HepG2 (cell line): Measurements from ENCODE around the gene ICAM3. TPM values are rescaled to one million over a fixed set of nuclear protein-coding genes. Genes with fewer than 3 reads are reported as not detected.

Experiments
- EHMT2 ChIP-seq: fragments of 200-600 bp; sonication (generic); IDR thresholded peaks from 2 replicates; pipeline ENCODE4 v1.7.0; 2017; ENCODE audit warnings: antibody characterized with exemption, low read depth, low read length, borderline replicate concordance
- GLI4 ChIP-seq: sonication (generic); formaldehyde crosslinking; IDR thresholded peaks from 2 replicates; pipeline ENCODE4 v1.5.1; 2020; ENCODE audit warnings: missing genetic modification reagents, mild to moderate bottlenecking, moderate library complexity, borderline replicate concordance
- IKZF1 ChIP-seq: fragments of 450-650 bp; IDR thresholded peaks from 2 replicates; pipeline ENCODE4 v1.7.1; 2016
- KAT7 ChIP-seq: IDR thresholded peaks from 2 replicates; pipeline ENCODE4 v1.6.1; 2018; ENCODE audit warnings: borderline replicate concordance, missing compliant biosample characterization
- KLF9 ChIP-seq: IDR thresholded peaks from 2 replicates; pipeline ENCODE4 v1.6.1; 2016; ENCODE audit warnings: low read depth
- MTA3 ChIP-seq: sonication (generic); formaldehyde crosslinking; IDR thresholded peaks from 2 replicates; pipeline ENCODE4 v1.4.0; 2020; ENCODE audit warnings: missing genetic modification reagents
- NKX3-1 ChIP-seq: sonication (generic); formaldehyde crosslinking; IDR thresholded peaks from 2 replicates; pipeline ENCODE4 v1.5.0; 2020; ENCODE audit warnings: missing genetic modification reagents
- NR3C1 ChIP-seq: sonication (generic); formaldehyde crosslinking; IDR thresholded peaks from 2 replicates; pipeline ENCODE4 v1.4.0; 2020; ENCODE audit warnings: missing genetic modification reagents
- RFX3 ChIP-seq: IDR thresholded peaks from 2 replicates; pipeline ENCODE4 v1.6.1; 2016; ENCODE audit warnings: missing biosample characterization, missing genetic modification reagents
- SP4 ChIP-seq: sonication (generic); formaldehyde crosslinking; IDR thresholded peaks from 2 replicates; pipeline ENCODE4 v1.8.1; 2023; ENCODE audit warnings: mild to moderate bottlenecking, missing genetic modification reagents
- SPEN ChIP-seq: sonication (generic); formaldehyde crosslinking; IDR thresholded peaks from 2 replicates; pipeline ENCODE4 v1.5.1; 2020; ENCODE audit warnings: low read depth, mild to moderate bottlenecking, missing genetic modification reagents
- SRSF4 ChIP-seq: fragments of 200-400 bp; formaldehyde crosslinking; IDR thresholded peaks from one replicate; pipeline ENCODE4 v1.6.1; 2018; ENCODE audit warnings: mild to moderate bottlenecking, low read depth, low read length, moderate library complexity; ENCODE audit not compliant: poor library complexity, severe bottlenecking
- TAF1 ChIP-seq: sonication (generic); formaldehyde crosslinking; IDR thresholded peaks from 2 replicates; pipeline ENCODE4 v1.4.0; 2020; ENCODE audit warnings: missing genetic modification reagents
- TEAD2 ChIP-seq: sonication (generic); formaldehyde crosslinking; IDR thresholded peaks from 2 replicates; pipeline ENCODE4 v1.9.0; 2021; ENCODE audit warnings: missing genetic modification reagents
- ZBTB7B ChIP-seq: sonication (generic); formaldehyde crosslinking; IDR thresholded peaks from 2 replicates; pipeline ENCODE4 v1.4.0; 2020; ENCODE audit warnings: missing genetic modification reagents
- ZNF256 ChIP-seq: sonication (generic); formaldehyde crosslinking; conservative IDR thresholded peaks from 2 replicates; pipeline ENCODE4 v1.4.0; 2020; ENCODE audit warnings: missing genetic modification reagents
- ZNF260 ChIP-seq: sonication (generic); formaldehyde crosslinking; IDR thresholded peaks from 2 replicates; pipeline ENCODE4 v1.4.0; 2020; ENCODE audit warnings: missing genetic modification reagents, low read depth, mild to moderate bottlenecking, borderline replicate concordance
- ZNF382 ChIP-seq: sonication (generic); formaldehyde crosslinking; IDR thresholded peaks from 2 replicates; pipeline ENCODE4 v1.5.0; 2020; ENCODE audit warnings: missing genetic modification reagents, mild to moderate bottlenecking, borderline replicate concordance
- ZNF550 ChIP-seq: sonication (generic); formaldehyde crosslinking; IDR thresholded peaks from 2 replicates; pipeline ENCODE4 v1.4.0; 2020; ENCODE audit warnings: mild to moderate bottlenecking, missing genetic modification reagents, borderline replicate concordance
- ZNF564 ChIP-seq: sonication (generic); formaldehyde crosslinking; IDR thresholded peaks from 2 replicates; pipeline ENCODE4 v1.8.1; 2023; ENCODE audit warnings: mild to moderate bottlenecking, missing genetic modification reagents
- ZNF839 ChIP-seq: sonication (generic); formaldehyde crosslinking; IDR thresholded peaks from 2 replicates; pipeline ENCODE4 v1.4.0; 2020; ENCODE audit warnings: missing genetic modification reagents, mild to moderate bottlenecking, borderline replicate concordance
- ZSCAN9 ChIP-seq: IDR thresholded peaks from 2 replicates; pipeline ENCODE4 v1.6.1; 2016; ENCODE audit warnings: borderline replicate concordance
- polyA plus RNA-seq, 8 experiments: library from polyadenylated mRNA; depleted of rRNA in 3 of 8; stranded (reverse) in 7 of 8; unstranded in 1 of 8; fragments of >200 nt; fragmentation: Illumina TruSeq in 4 of 8; extraction: Trizol in 4 of 8; gene quantifications; 2 replicates each; pipeline versions ENCODE4 v1.2.1 to v1.2.3, GENCODE V29; 2011 to 2016; ENCODE audit warnings: low read depth in 4 of 8, missing spikeins in 1 of 8, mixed read lengths in 1 of 8; ENCODE audit not compliant: insufficient read depth in 1 of 8
- total RNA-seq, 5 experiments: library from RNA; depleted of rRNA; stranded (reverse); fragments of >200 nt; fragmentation: Illumina TruSeq; extraction: Trizol; gene quantifications; 2 replicates each; pipeline ENCODE4 v1.2.3, GENCODE V29; 2016; ENCODE audit warnings: low read depth in 1 of 5
- TF ChIP-seq, protein P1 (sequence below): sonication (generic); formaldehyde crosslinking; IDR thresholded peaks from 2 replicates; pipeline ENCODE4 v1.5.0; 2020; ENCODE audit warnings: missing genetic modification reagents
- TF ChIP-seq, protein P2 (sequence below): sonication (generic); formaldehyde crosslinking; IDR thresholded peaks from 2 replicates; pipeline ENCODE4 v1.5.0; 2020; ENCODE audit warnings: missing genetic modification reagents
- TF ChIP-seq, protein P3 (sequence below): sonication (generic); formaldehyde crosslinking; conservative IDR thresholded peaks from 2 replicates; pipeline ENCODE4 v1.4.0; 2020; ENCODE audit warnings: missing genetic modification reagents
- TF ChIP-seq, protein P4 (sequence below): IDR thresholded peaks from 2 replicates; pipeline ENCODE4 v1.6.1; 2012; ENCODE audit warnings: low read depth, low read length, improper control_type of control experiment
- TF ChIP-seq, protein P5 (sequence below): sonication (generic); formaldehyde crosslinking; IDR thresholded peaks from 2 replicates; pipeline ENCODE4 v1.5.1; 2020; ENCODE audit warnings: mild to moderate bottlenecking, missing genetic modification reagents, moderate library complexity

ICAM3 gene
- total and polyA plus RNA-seq, 2 of the 13 experiments (the other 11 are each of a cell fraction or from before 2014, with no cell fraction given) = 14.1 to 21.0 TPM

DNA sequence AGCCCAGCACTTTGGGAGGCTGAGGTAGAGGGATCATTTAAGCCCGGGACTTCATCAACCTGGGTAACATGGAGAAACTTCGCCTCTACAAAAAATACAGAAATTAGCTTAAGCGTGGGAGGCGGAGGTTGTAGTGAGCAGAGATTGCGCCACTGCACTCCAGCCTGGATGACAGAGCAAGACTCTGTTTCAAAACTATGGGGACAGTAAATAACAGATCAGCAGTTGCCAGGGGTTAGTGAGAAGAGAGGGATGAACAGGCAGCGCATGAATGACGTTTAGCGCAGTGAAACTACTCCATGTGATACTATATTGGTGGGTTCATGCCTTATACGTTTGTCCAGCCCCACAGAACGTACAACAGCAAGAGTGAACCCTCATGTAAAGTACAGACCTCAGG lies 7.1 kb upstream of the ICAM3 start (continued):
- TF ChIP-seq KAT7 (no peak), MTA3 (CRISPR knock-in tag) (no peak), NKX3-1 (no peak), ZNF564 (CRISPR knock-in tag) (no peak), ZNF256 (CRISPR knock-in tag) (no peak), ZNF839 (CRISPR knock-in tag) (no peak), GLI4 (CRISPR knock-in tag) (no peak), ZSCAN9 (CRISPR knock-in tag) (no peak), IKZF1 (no peak), SRSF4 (no peak), SPEN (CRISPR knock-in tag) (no peak), NR3C1 (CRISPR knock-in tag) (no peak), ZNF550 (CRISPR knock-in tag) (no peak), KLF9 (CRISPR knock-in tag) (no peak), TAF1 (CRISPR knock-in tag) (no peak), ZBTB7B (CRISPR knock-in tag) (no peak), ZNF382 (CRISPR knock-in tag) (no peak), EHMT2 (no peak), SP4 (no peak), TEAD2 (CRISPR knock-in tag) (no peak), RFX3 (no peak), ZNF260 (CRISPR knock-in tag) (no peak)
- TF ChIP-seq, protein P1, sequence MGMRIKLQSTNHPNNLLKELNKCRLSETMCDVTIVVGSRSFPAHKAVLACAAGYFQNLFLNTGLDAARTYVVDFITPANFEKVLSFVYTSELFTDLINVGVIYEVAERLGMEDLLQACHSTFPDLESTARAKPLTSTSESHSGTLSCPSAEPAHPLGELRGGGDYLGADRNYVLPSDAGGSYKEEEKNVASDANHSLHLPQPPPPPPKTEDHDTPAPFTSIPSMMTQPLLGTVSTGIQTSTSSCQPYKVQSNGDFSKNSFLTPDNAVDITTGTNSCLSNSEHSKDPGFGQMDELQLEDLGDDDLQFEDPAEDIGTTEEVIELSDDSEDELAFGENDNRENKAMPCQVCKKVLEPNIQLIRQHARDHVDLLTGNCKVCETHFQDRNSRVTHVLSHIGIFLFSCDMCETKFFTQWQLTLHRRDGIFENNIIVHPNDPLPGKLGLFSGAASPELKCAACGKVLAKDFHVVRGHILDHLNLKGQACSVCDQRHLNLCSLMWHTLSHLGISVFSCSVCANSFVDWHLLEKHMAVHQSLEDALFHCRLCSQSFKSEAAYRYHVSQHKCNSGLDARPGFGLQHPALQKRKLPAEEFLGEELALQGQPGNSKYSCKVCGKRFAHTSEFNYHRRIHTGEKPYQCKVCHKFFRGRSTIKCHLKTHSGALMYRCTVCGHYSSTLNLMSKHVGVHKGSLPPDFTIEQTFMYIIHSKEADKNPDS = no peak
- TF ChIP-seq, protein P2, sequence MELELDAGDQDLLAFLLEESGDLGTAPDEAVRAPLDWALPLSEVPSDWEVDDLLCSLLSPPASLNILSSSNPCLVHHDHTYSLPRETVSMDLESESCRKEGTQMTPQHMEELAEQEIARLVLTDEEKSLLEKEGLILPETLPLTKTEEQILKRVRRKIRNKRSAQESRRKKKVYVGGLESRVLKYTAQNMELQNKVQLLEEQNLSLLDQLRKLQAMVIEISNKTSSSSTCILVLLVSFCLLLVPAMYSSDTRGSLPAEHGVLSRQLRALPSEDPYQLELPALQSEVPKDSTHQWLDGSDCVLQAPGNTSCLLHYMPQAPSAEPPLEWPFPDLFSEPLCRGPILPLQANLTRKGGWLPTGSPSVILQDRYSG (CRISPR knock-in tag) = no peak
- TF ChIP-seq, protein P3, sequence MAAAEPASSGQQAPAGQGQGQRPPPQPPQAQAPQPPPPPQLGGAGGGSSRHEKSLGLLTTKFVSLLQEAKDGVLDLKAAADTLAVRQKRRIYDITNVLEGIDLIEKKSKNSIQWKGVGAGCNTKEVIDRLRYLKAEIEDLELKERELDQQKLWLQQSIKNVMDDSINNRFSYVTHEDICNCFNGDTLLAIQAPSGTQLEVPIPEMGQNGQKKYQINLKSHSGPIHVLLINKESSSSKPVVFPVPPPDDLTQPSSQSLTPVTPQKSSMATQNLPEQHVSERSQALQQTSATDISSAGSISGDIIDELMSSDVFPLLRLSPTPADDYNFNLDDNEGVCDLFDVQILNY (CRISPR knock-in tag) = no peak
- TF ChIP-seq, protein P4, sequence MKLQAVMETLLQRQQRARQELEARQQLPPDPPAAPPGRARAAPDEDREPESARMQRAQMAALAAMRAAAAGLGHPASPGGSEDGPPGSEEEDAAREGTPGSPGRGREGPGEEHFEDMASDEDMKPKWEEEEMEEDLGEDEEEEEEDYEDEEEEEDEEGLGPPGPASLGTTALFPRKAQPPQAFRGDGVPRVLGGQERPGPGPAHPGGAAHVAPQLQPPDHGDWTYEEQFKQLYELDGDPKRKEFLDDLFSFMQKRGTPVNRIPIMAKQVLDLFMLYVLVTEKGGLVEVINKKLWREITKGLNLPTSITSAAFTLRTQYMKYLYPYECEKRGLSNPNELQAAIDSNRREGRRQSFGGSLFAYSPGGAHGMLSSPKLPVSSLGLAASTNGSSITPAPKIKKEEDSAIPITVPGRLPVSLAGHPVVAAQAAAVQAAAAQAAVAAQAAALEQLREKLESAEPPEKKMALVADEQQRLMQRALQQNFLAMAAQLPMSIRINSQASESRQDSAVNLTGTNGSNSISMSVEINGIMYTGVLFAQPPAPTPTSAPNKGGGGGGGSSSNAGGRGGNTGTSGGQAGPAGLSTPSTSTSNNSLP = no peak
- TF ChIP-seq, protein P5, sequence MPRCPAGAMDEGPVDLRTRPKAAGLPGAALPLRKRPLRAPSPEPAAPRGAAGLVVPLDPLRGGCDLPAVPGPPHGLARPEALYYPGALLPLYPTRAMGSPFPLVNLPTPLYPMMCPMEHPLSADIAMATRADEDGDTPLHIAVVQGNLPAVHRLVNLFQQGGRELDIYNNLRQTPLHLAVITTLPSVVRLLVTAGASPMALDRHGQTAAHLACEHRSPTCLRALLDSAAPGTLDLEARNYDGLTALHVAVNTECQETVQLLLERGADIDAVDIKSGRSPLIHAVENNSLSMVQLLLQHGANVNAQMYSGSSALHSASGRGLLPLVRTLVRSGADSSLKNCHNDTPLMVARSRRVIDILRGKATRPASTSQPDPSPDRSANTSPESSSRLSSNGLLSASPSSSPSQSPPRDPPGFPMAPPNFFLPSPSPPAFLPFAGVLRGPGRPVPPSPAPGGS (CRISPR knock-in tag) = no peak
